HG03064 (cell line): ENCODE measurements around the gene DSTN.

Experiments used
- ATAC-seq: cut with Tn5 transposase; IDR thresholded peaks from one replicate; pipeline ENCODE4 v1.9.1; 2021; ENCODE audit warnings: low read depth; ENCODE audit not compliant: unreplicated experiment

The DSTN gene

GRCh38 chr20:17573463-17573862, 3.6 kb downstream of the DSTN start:
- no peak for ATAC-seq

- no peak for ATAC-seq
Observed at GRCh38 chr20:17576215-17576614, 6.3 kb downstream of the DSTN start.

- no peak for ATAC-seq
Observed at GRCh38 chr20:17579369-17580039, 9.6 kb downstream of the DSTN start.

GRCh38 chr20:17580895-17581294, 11.0 kb downstream of the DSTN start:
- ATAC-seq, result no peak

GRCh38 chr20:17583126-17583525, 13.3 kb downstream of the DSTN start:
- ATAC-seq, result no peak

- ATAC-seq, result no peak
Observed at GRCh38 chr20:17584689-17585088, 14.8 kb downstream of the DSTN start.

GRCh38 chr20:17586250-17586649, 16.4 kb downstream of the DSTN start:
- ATAC-seq, result no peak

- no peak for ATAC-seq
Observed at GRCh38 chr20:17587148-17587547, 17.3 kb downstream of the DSTN start.

GRCh38 chr20:17587824-17588223, 17.9 kb downstream of the DSTN start:
- ATAC-seq, result no peak

- ATAC-seq, result no peak
Observed at GRCh38 chr20:17589161-17589834, 19.4 kb downstream of the DSTN start.

GRCh38 chr20:17590245-17590644, 20.4 kb downstream of the DSTN start:
- no peak for ATAC-seq

- no peak for ATAC-seq
Observed at GRCh38 chr20:17593902-17594301, 24.0 kb downstream of the DSTN start.

- no peak for ATAC-seq
Observed at GRCh38 chr20:17594443-17594842, 24.6 kb downstream of the DSTN start.

GRCh38 chr20:17595856-17596255, 26.0 kb downstream of the DSTN start:
- ATAC-seq, result no peak

GRCh38 chr20:17598013-17598550, 28.2 kb downstream of the DSTN start:
- ATAC-seq, result no peak

GRCh38 chr20:17601957-17602356, 32.1 kb downstream of the DSTN start:
- ATAC-seq, result no peak

- ATAC-seq, result no peak
Observed at GRCh38 chr20:17602493-17602892, 32.6 kb downstream of the DSTN start.

- no peak for ATAC-seq
Observed at GRCh38 chr20:17605131-17605660, 35.3 kb downstream of the DSTN start.

GRCh38 chr20:17606001-17606400, 36.1 kb downstream of the DSTN start:
- no peak for ATAC-seq

- no peak for ATAC-seq
Observed at GRCh38 chr20:17608701-17609497, 39.0 kb downstream of the DSTN start.

- no peak for ATAC-seq
Observed at GRCh38 chr20:17609811-17610377, 40.0 kb downstream of the DSTN start.
